SK-N-SH (cell line): ENCODE results near the gene RD3L. TPM values are rescaled to one million over a fixed set of nuclear protein-coding genes. Genes with fewer than 3 reads are reported as not detected.
A peak's percentile ranks its signal among the peaks of the same experiment; 100 is the strongest.

ENCODE experiments used
- CTCF ChIA-PET: fragments of 300-600, 350-600 bp; formaldehyde crosslinking; extraction: SDS; loops from one replicate; lab custom pipeline; 2021; lab: Yijun Ruan, JAX
- POLR2A ChIA-PET: fragments of 350-600 bp; sonication (Branson Sonifier 250); formaldehyde crosslinking; extraction: SDS; loops from one replicate; lab custom pipeline; 2020; ENCODE audit warnings: antibody characterized with exemption, inconsistent platforms; lab: Yijun Ruan, JAX
- DNase-seq: peaks from one replicate; pipeline ENCODE4 v3.0.0; 2012
- H2AFZ ChIP-seq: fragments of 200-600 bp; sonication (generic); 2 replicates; pipeline ENCODE4 v1.8.1; 2016; ENCODE audit warnings: antibody characterized with exemption, mild to moderate bottlenecking, low read depth
- H3F3A ChIP-seq: fragments of 200-600 bp; sonication (generic); replicated peaks from 2 replicates; pipeline ENCODE3; 2016; ENCODE audit warnings: antibody characterized with exemption, mild to moderate bottlenecking; ENCODE audit not compliant: insufficient read depth
- H3K27ac ChIP-seq, 2 experiments: fragments of 200-500 bp in 1 of 2; fragments of 200-600 bp in 1 of 2; sonication (Bioruptor generic) in 1 of 2; sonication (generic), shearing (Covaris generic) in 1 of 2; 2 replicates each; pipeline versions ENCODE4 v1.5.1 to v1.6.1; 2014 to 2016; ENCODE audit warnings: low read depth in 2 of 2, inconsistent platforms in 1 of 2, low read length in 1 of 2, mild to moderate bottlenecking in 1 of 2, mixed read lengths in 1 of 2
- H3K27me3 ChIP-seq: fragments of 200-600 bp; sonication (generic), shearing (Covaris generic); 2 replicates; pipeline ENCODE4 v1.6.1; 2016; ENCODE audit warnings: mixed run types; ENCODE audit not compliant: insufficient read depth
- H3K36me3 ChIP-seq, 2 experiments: fragments of 200-500 bp in 1 of 2; fragments of 200-600 bp in 1 of 2; sonication (Bioruptor generic) in 1 of 2; sonication (generic) in 1 of 2; replicated peaks in 1 of 2; 2 replicates each; pipeline versions ENCODE3 to v1.5.1; 2014 to 2016; ENCODE audit warnings: low read length in 1 of 2, mild to moderate bottlenecking in 1 of 2; ENCODE audit not compliant: insufficient read depth in 2 of 2, control insufficient read depth in 1 of 2
- H3K4me1 ChIP-seq, 2 experiments: fragments of 200-500 bp in 1 of 2; fragments of 200-600 bp in 1 of 2; sonication (Bioruptor generic) in 1 of 2; sonication (generic), shearing (Covaris generic) in 1 of 2; 2 replicates each; pipeline versions ENCODE4 v1.5.1 to v1.6.1; 2014 to 2016; ENCODE audit warnings: low read depth in 1 of 2, low read length in 1 of 2, mixed run types in 1 of 2; ENCODE audit not compliant: insufficient read depth in 2 of 2, control insufficient read depth in 1 of 2
- H3K4me2 ChIP-seq: fragments of 200-600 bp; sonication (generic), shearing (Covaris generic); 2 replicates; pipeline ENCODE4 v1.6.1; 2017; ENCODE audit warnings: mixed run types
- H3K4me3 ChIP-seq, 2 experiments: fragments of 200-500 bp in 1 of 2; fragments of 200-600 bp in 1 of 2; sonication (Bioruptor generic) in 1 of 2; sonication (generic), shearing (Covaris generic) in 1 of 2; 2 replicates each; pipeline versions ENCODE4 v1.5.1 to v1.8.1; 2014 to 2016; ENCODE audit warnings: low read depth in 2 of 2, inconsistent platforms in 1 of 2, low read length in 1 of 2, mild to moderate bottlenecking in 1 of 2, mixed read lengths in 1 of 2, moderate library complexity in 1 of 2
- H3K79me2 ChIP-seq: fragments of 200-600 bp; sonication (generic); 2 replicates; pipeline ENCODE4 v1.8.1; 2017; ENCODE audit warnings: mild to moderate bottlenecking; ENCODE audit not compliant: insufficient read depth
- H3K9ac ChIP-seq: fragments of 200-600 bp; sonication (generic); 2 replicates; pipeline ENCODE4 v1.6.1; 2017; ENCODE audit warnings: mixed run types
- H3K9me2 ChIP-seq: fragments of 200-600 bp; sonication (generic); 2 replicates; pipeline ENCODE4 v1.6.1; 2017; ENCODE audit warnings: mixed run types
- H3K9me3 ChIP-seq: fragments of 200-600 bp; sonication (generic); 2 replicates; pipeline ENCODE4 v1.6.1; 2017; ENCODE audit warnings: mixed run types, mild to moderate bottlenecking, moderate library complexity
- H4K20me1 ChIP-seq: fragments of 200-600 bp; sonication (generic); 2 replicates; pipeline ENCODE4 v1.6.1; 2017; ENCODE audit warnings: mild to moderate bottlenecking, mixed run types; ENCODE audit not compliant: insufficient read depth
- CTCF ChIP-seq: fragments of 200-600 bp; sonication (generic); IDR thresholded peaks from 2 replicates; pipeline ENCODE4 v1.6.1; 2017; ENCODE audit warnings: antibody characterized with exemption, mild to moderate bottlenecking, moderate library complexity
- EP300 ChIP-seq, 2 experiments: IDR thresholded peaks; 2 replicates each; pipeline versions ENCODE4 v1.4.0 to v1.6.1; 2012; ENCODE audit warnings: borderline replicate concordance in 1 of 2, low read depth in 1 of 2, low read length in 1 of 2
- EZH2phosphoT487 ChIP-seq: fragments of 200-600 bp; sonication (generic); IDR thresholded peaks from 2 replicates; pipeline ENCODE4 v1.6.1; 2017; ENCODE audit warnings: low read depth, mixed run types, mild to moderate bottlenecking, antibody characterized with exemption, moderate library complexity, borderline replicate concordance
- FOSL2 ChIP-seq: IDR thresholded peaks from 2 replicates; pipeline ENCODE4 v1.4.0; 2012; ENCODE audit warnings: low read depth, mild to moderate bottlenecking, moderate library complexity, borderline replicate concordance
- FOXJ3 ChIP-seq: sonication (generic); formaldehyde crosslinking; IDR thresholded peaks from 2 replicates; pipeline ENCODE4 v1.5.1; 2020; ENCODE audit warnings: mild to moderate bottlenecking, missing genetic modification reagents
- GATA2 ChIP-seq: sonication (generic); formaldehyde crosslinking; IDR thresholded peaks from 2 replicates; pipeline ENCODE4 v1.5.0; 2020; ENCODE audit warnings: mild to moderate bottlenecking, missing genetic modification reagents
- JUND ChIP-seq: IDR thresholded peaks from 2 replicates; pipeline ENCODE4 v1.4.0; 2012
- MEF2A ChIP-seq: IDR thresholded peaks from 2 replicates; pipeline ENCODE4 v1.4.0; 2012; ENCODE audit warnings: low read depth, borderline replicate concordance
- MXI1 ChIP-seq: IDR thresholded peaks from 2 replicates; pipeline ENCODE4 v1.6.1; 2012; ENCODE audit warnings: mild to moderate bottlenecking, low read depth, low read length, improper control_type of control experiment
- NRF1 ChIP-seq: IDR thresholded peaks from 2 replicates; pipeline ENCODE4 v1.6.1; 2012; ENCODE audit warnings: low read depth, mild to moderate bottlenecking, low read length
- POLR2AphosphoS5 ChIP-seq: IDR thresholded peaks from 2 replicates; pipeline ENCODE4 v1.6.1; 2012; ENCODE audit warnings: low read depth, low read length
- RAD21 ChIP-seq: IDR thresholded peaks from 2 replicates; pipeline ENCODE4 v1.6.1; 2012; ENCODE audit warnings: mild to moderate bottlenecking, low read length
- RCOR1 ChIP-seq: fragments of 150-350 bp; IDR thresholded peaks from 2 replicates; pipeline ENCODE4 v1.6.1; 2017; ENCODE audit warnings: antibody characterized with exemption, low read length
- RFX5 ChIP-seq: IDR thresholded peaks from 2 replicates; pipeline ENCODE4 v1.6.1; 2012; ENCODE audit warnings: mild to moderate bottlenecking, improper control_type of control experiment, low read length
- RXRA ChIP-seq: IDR thresholded peaks from 2 replicates; pipeline ENCODE4 v1.4.0; 2012; ENCODE audit warnings: low read depth, mild to moderate bottlenecking, borderline replicate concordance
- TAF1 ChIP-seq: IDR thresholded peaks from 2 replicates; pipeline ENCODE4 v1.6.1; 2012; ENCODE audit warnings: low read depth, mild to moderate bottlenecking, low read length, moderate library complexity, borderline replicate concordance
- TCF12 ChIP-seq: IDR thresholded peaks from 2 replicates; pipeline ENCODE4 v1.4.0; 2012
- TEAD4 ChIP-seq: IDR thresholded peaks from 2 replicates; pipeline ENCODE4 v1.4.0; 2012; ENCODE audit warnings: mild to moderate bottlenecking, borderline replicate concordance; ENCODE audit not compliant: insufficient read depth
- YY1 ChIP-seq: IDR thresholded peaks from 2 replicates; pipeline ENCODE4 v1.4.0; 2012; ENCODE audit warnings: low read depth, mild to moderate bottlenecking
- WGBS: methylation state at CpG from one replicate; pipeline ENCODE4 v1.1.6; 2017; ENCODE audit warnings: low lambda C conversion rate; 5-methylcytosine and 5-hydroxymethylcytosine counted together
- polyA plus RNA-seq, 3 experiments: library from polyadenylated mRNA; depleted of rRNA; stranded (reverse); fragments of >200 nt; gene quantifications; 2 replicates each; pipeline ENCODE4 v1.2.3, GENCODE V29; 2012
- TF ChIP-seq, protein P1 (sequence below): IDR thresholded peaks from 2 replicates; pipeline ENCODE4 v1.4.0; 2012; ENCODE audit warnings: low read depth, borderline replicate concordance
- TF ChIP-seq, protein P2 (sequence below): IDR thresholded peaks from 2 replicates; pipeline ENCODE4 v1.4.0; 2012; ENCODE audit warnings: low read depth

The RD3L gene
- polyA plus RNA-seq, 1 of the 3 experiments (the other 2 are of a cell fraction) = not detected

DNA sequence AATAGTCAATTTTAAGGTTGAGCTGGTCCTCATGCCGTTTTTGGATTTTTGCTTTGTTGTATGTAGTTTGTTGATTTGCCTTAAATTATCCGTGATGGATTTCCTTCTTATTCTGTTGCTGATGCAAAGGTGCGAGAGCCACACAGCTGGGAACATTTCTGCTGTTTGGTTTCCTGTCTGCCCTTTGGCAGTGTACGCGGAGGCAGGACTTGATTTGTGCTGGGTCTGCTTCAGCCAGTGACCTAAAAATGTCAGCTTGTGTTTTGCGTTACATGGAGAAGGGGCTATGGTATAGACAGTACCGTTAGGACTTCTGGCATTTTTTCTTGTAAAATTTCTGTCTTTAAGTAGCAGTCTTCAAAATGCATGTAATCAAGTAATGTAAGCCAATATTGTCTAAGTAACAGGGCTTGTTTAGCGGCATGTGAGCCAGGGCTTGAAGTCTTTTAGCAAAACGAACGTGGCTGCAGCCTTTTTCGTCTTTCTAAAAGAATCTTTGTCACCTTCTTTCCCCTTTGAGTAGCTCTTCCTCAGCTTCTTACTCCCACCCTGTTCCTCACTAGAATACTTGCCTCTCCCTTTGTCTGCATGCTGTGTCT, 18.2 kb upstream of the RD3L start:
- POLR2A ChIA-PET = interaction anchor here (1.0 to 1.2 kb wide), 3 partner anchors 9 to 16 kb away, joined by 3 read pairs; no protein-coding TSS in a partner anchor
- Histone ChIP-seq H3K4me1 (peaks cover 0 to 10% of the 10 kb centered on the region in 2 experiments; a peak in 2 of 4 replicates), H4K20me1 (no peaks in the 10 kb centered on the region), H3K9me2 (no peaks in the 10 kb centered on the region), H3K4me2 (no peak overlapping the region), H3K4me3 (no peak overlapping the region), H3K27ac (peak overlapping the region in 1 of 2 experiments; percentile 89; a peak in 2 of 4 replicates), H3K9ac (no peak overlapping the region), H2AFZ (no peak overlapping the region), H3K9me3 (no peaks in the 10 kb centered on the region), H3K79me2 (no peaks in the 10 kb centered on the region), H3K36me3 (no peaks in the 10 kb centered on the region), H3F3A (no peaks in the 10 kb centered on the region), H3K27me3 (no peaks in the 10 kb centered on the region; the same call in 1 of the 2 replicates)
- WGBS = 32% methylated on average over 11 of the region's 11 CpGs
- CTCF ChIA-PET = interaction anchor here (1.0 to 1.6 kb wide), 4 partner anchors 8 to 117 kb away, joined by 3 to 6 read pairs (median 4); no protein-coding TSS in a partner anchor
- DNase-seq = peak; percentile 74
- TF ChIP-seq MXI1 (peak; percentile 32; the same call in 1 of the 2 replicates), EP300 (IDR thresholded peaks at IDR 0.05; ENCODE audit: borderline replicate concordance in 1 of 2, low read depth in 1 of 2, low read length in 1 of 2) (peak in 1 of 2 experiments; percentile 60; a peak in 1 of 4 replicates), CTCF (no peak), POLR2AphosphoS5 (no peak), MEF2A (no peak)

- Histone ChIP-seq H3K4me3 (no peak overlapping the region), H3K4me1 (no peaks in the 10 kb centered on the region), H4K20me1 (no peaks in the 10 kb centered on the region), H3K79me2 (no peaks in the 10 kb centered on the region), H3K9me3 (no peaks in the 10 kb centered on the region), H2AFZ (no peak overlapping the region), H3K27ac (no peak overlapping the region), H3K9me2 (no peaks in the 10 kb centered on the region), H3K9ac (no peak overlapping the region), H3F3A (no peaks in the 10 kb centered on the region), H3K36me3 (no peaks in the 10 kb centered on the region), H3K4me2 (no peak overlapping the region), H3K27me3 (no peaks in the 10 kb centered on the region)
- POLR2A ChIA-PET = no interaction called here
- DNase-seq = no peak
- TF ChIP-seq CTCF (no peak), TAF1 (no peak), MEF2A (no peak), TEAD4 (no peak), GATA2 (CRISPR knock-in tag) (no peak), JUND (no peak), EZH2phosphoT487 (no peak), TCF12 (no peak), YY1 (no peak), MXI1 (no peak), FOXJ3 (CRISPR knock-in tag) (no peak), RAD21 (no peak), FOSL2 (no peak), RCOR1 (no peak), RFX5 (no peak), NRF1 (no peak), POLR2AphosphoS5 (no peak), RXRA (no peak)
- TF ChIP-seq, protein P1, sequence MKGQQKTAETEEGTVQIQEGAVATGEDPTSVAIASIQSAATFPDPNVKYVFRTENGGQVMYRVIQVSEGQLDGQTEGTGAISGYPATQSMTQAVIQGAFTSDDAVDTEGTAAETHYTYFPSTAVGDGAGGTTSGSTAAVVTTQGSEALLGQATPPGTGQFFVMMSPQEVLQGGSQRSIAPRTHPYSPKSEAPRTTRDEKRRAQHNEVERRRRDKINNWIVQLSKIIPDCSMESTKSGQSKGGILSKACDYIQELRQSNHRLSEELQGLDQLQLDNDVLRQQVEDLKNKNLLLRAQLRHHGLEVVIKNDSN = no peak
- TF ChIP-seq, protein P2, sequence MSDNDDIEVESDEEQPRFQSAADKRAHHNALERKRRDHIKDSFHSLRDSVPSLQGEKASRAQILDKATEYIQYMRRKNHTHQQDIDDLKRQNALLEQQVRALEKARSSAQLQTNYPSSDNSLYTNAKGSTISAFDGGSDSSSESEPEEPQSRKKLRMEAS = no peak
- CTCF ChIA-PET = no interaction called here
- WGBS = 64% methylated on average over 5 of the region's 5 CpGs
Measured at GRCh38 chr14:103949131-103949790, 6.9 kb upstream of the RD3L start.
